Measurements from ENCODE around the gene RIMS1. TPM values are rescaled to one million over a fixed set of nuclear protein-coding genes. Genes with fewer than 3 reads are reported as not detected.
A peak's percentile ranks its signal among the peaks of the same experiment; 100 is the strongest.

The RIMS1 gene
- total RNA-seq, 1 donor from 2014 or later = 24.7 TPM

DNA sequence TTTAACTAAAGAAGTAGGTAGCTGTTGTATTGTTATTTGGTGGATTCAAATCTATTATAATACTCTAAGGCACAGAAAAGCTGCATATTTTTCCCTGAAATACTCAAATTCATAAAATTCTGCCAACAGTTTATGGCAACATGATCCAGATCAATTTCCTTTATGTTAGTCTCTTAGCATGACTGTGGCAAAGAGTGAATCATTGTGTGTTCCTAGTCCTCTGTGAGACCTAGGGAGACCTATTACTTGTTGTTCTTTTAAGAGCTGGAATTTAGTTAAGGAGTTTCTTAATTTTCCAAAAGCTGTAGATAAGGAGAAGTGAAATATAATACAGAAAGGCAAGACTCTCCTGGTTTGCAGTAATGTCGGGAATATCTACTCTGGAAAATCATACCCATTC lies 149.6 kb downstream of the RIMS1 start:
- Mint-ChIP-seq H3K27ac (ENCODE audit: unreplicated experiment) (no peak overlapping the region), H3K36me3 (ENCODE audit: unreplicated experiment) (no peaks in the 10 kb centered on the region), H3K4me1 (ENCODE audit: unreplicated experiment) (peaks cover 4% of the 10 kb centered on the region), H3K27me3 (ENCODE audit: unreplicated experiment) (peaks cover 16% of the 10 kb centered on the region), H3K9me3 (ENCODE audit: unreplicated experiment) (no peaks in the 10 kb centered on the region), H3K4me3 (ENCODE audit: unreplicated experiment) (no peak overlapping the region)
- DNase-seq (ENCODE audit: extremely low spot score, unreplicated experiment) = no peak
- TF ChIP-seq, protein P1, sequence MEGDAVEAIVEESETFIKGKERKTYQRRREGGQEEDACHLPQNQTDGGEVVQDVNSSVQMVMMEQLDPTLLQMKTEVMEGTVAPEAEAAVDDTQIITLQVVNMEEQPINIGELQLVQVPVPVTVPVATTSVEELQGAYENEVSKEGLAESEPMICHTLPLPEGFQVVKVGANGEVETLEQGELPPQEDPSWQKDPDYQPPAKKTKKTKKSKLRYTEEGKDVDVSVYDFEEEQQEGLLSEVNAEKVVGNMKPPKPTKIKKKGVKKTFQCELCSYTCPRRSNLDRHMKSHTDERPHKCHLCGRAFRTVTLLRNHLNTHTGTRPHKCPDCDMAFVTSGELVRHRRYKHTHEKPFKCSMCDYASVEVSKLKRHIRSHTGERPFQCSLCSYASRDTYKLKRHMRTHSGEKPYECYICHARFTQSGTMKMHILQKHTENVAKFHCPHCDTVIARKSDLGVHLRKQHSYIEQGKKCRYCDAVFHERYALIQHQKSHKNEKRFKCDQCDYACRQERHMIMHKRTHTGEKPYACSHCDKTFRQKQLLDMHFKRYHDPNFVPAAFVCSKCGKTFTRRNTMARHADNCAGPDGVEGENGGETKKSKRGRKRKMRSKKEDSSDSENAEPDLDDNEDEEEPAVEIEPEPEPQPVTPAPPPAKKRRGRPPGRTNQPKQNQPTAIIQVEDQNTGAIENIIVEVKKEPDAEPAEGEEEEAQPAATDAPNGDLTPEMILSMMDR (IDR thresholded peaks at IDR 0.05) = no peak

DNA sequence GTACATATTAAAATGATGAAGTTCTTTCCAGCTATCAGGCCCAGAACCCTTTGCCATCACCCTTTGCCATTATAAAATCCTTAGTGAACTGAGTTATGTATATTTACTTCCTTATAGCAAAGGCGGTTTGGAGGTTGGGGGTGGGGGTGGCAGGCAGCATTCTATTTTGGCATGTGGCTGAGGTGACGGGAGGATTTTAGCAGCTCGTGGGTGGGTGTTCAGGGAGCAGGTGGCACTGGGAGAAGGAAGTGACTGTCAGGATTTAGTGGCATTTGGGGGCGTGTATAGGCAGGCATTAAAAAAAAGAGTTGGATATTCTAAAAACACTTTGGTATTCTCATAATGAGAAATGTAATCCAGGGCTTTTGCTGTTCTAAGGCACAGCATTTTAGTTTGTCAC lies 150.7 kb downstream of the RIMS1 start:
- TF ChIP-seq, protein P1 (IDR thresholded peaks at IDR 0.05) = no peak
- Mint-ChIP-seq H3K27me3 (ENCODE audit: unreplicated experiment) (peaks cover 24% of the 10 kb centered on the region), H3K4me3 (ENCODE audit: unreplicated experiment) (no peak overlapping the region), H3K9me3 (ENCODE audit: unreplicated experiment) (no peaks in the 10 kb centered on the region), H3K27ac (ENCODE audit: unreplicated experiment) (no peak overlapping the region), H3K36me3 (ENCODE audit: unreplicated experiment) (no peaks in the 10 kb centered on the region), H3K4me1 (ENCODE audit: unreplicated experiment) (peaks cover 1% of the 10 kb centered on the region)
- DNase-seq (ENCODE audit: extremely low spot score, unreplicated experiment) = no peak

DNA sequence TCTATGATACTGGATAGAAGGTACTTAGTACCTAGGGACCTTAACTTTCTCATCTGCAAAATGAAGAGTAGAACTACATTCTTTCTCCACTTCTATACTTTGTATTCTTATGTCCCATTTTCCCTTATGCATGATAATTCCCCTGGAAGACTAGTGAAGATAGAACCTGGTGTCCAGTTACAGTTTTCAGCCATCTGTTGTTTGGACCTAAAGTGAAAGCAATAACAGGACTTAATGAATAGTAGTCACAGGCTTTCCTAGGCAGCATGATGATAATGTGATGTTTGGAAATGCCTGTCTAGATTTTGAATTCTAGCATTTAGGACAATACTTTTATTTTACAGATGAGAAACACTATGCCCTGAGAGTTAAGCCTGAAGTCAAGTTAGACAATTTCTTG lies 153.8 kb downstream of the RIMS1 start:
- Mint-ChIP-seq H3K27ac (ENCODE audit: unreplicated experiment) (no peak overlapping the region), H3K36me3 (ENCODE audit: unreplicated experiment) (no peaks in the 10 kb centered on the region), H3K27me3 (ENCODE audit: unreplicated experiment) (peaks cover 38% of the 10 kb centered on the region), H3K9me3 (ENCODE audit: unreplicated experiment) (no peaks in the 10 kb centered on the region), H3K4me1 (ENCODE audit: unreplicated experiment) (no peaks in the 10 kb centered on the region), H3K4me3 (ENCODE audit: unreplicated experiment) (no peak overlapping the region)
- DNase-seq (ENCODE audit: extremely low spot score, unreplicated experiment) = no peak
- TF ChIP-seq, protein P1 (IDR thresholded peaks at IDR 0.05) = no peak

DNA sequence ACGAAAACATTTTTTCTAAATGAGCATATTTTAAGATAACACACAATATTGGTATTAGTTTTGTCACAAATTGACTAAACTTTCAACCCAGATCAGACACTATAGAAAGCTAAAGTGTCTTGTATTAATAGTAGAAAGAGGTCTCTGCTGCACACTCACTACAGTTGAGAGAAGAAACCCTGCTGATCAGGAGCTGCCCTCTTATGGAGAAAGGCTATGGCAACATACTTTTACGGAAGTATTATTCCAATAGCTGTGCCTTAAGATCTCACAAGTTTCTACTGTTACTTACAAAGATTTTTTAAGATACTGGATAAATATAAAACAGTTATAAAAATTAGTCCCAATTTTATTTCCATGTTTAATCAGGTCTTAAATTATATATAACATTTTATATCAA lies 155.7 kb downstream of the RIMS1 start:
- Mint-ChIP-seq H3K9me3 (ENCODE audit: unreplicated experiment) (no peaks in the 10 kb centered on the region), H3K4me1 (ENCODE audit: unreplicated experiment) (no peaks in the 10 kb centered on the region), H3K27ac (ENCODE audit: unreplicated experiment) (no peak overlapping the region), H3K27me3 (ENCODE audit: unreplicated experiment) (peaks cover 35% of the 10 kb centered on the region), H3K36me3 (ENCODE audit: unreplicated experiment) (no peaks in the 10 kb centered on the region), H3K4me3 (ENCODE audit: unreplicated experiment) (no peak overlapping the region)
- DNase-seq (ENCODE audit: extremely low spot score, unreplicated experiment) = no peak
- TF ChIP-seq, protein P1 (IDR thresholded peaks at IDR 0.05) = peak; percentile 31

DNA sequence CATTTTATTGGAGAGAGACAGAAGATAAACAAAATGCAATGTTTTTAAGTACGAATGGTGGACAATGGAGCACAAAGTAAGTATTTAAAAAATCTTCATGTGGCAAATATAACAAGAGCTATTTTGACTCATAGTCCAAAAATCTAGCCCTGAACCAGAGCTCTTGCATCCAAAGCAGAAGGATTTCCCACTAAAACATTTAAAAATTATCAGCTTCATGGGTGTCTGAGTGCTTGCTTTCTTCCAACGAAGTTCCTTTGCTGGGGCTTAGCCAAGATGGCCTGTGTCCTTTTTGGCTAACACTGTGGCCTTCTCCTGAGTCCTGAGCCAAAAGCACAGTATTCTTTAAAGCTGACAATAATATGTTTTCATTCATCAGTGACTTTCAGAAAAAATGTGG lies 161.7 kb downstream of the RIMS1 start:
- no peak overlapping the region for H3K27ac Mint-ChIP-seq (ENCODE audit: unreplicated experiment)
- no peaks in the 10 kb centered on the region for H3K9me3 Mint-ChIP-seq (ENCODE audit: unreplicated experiment)
- H3K36me3 Mint-ChIP-seq (ENCODE audit: unreplicated experiment) = no peaks in the 10 kb centered on the region
- DNase-seq (ENCODE audit: extremely low spot score, unreplicated experiment) = no peak
- H3K4me1 Mint-ChIP-seq (ENCODE audit: unreplicated experiment) = no peaks in the 10 kb centered on the region
- no peak overlapping the region for H3K4me3 Mint-ChIP-seq (ENCODE audit: unreplicated experiment)
- TF ChIP-seq, protein P1 (IDR thresholded peaks at IDR 0.05) = no peak
- peaks cover 35% of the 10 kb centered on the region for H3K27me3 Mint-ChIP-seq (ENCODE audit: unreplicated experiment)

Data from osteocyte (in vitro differentiated cells).